GM21528 (cell line): ENCODE measurements around the gene TBC1D2B.
"Not testable (repeated sequence)": the region's sequence is repeated elsewhere in the genome, so short reads cannot be mapped to it uniquely, and the experiment has no call there.

ENCODE experiments used
- ATAC-seq: cut with Tn5 transposase; IDR thresholded peaks from one replicate; pipeline ENCODE4 v1.9.1; 2021; ENCODE audit warnings: mild to moderate bottlenecking, moderate library complexity; ENCODE audit not compliant: unreplicated experiment, low FRiP score

Gene TBC1D2B

GRCh38 chr15:77993374-77993911, 84.1 kb downstream of the TBC1D2B start:
- peak; percentile 3 for ATAC-seq

- no peak for ATAC-seq
These were observed 84.9 kb downstream of the TBC1D2B start for GRCh38 chr15:77992356-77993222.

GRCh38 chr15:77991658-77992201, 85.8 kb downstream of the TBC1D2B start:
- not testable (repeated sequence) for ATAC-seq

- ATAC-seq = no peak
These were observed 86.5 kb downstream of the TBC1D2B start for GRCh38 chr15:77991029-77991406.

GRCh38 chr15:77989296-77990143, 88.0 kb downstream of the TBC1D2B start:
- ATAC-seq = no peak

GRCh38 chr15:77988347-77989295, 88.9 kb downstream of the TBC1D2B start:
- ATAC-seq = no peak

GRCh38 chr15:77987765-77988136, 89.8 kb downstream of the TBC1D2B start:
- not testable (repeated sequence) for ATAC-seq

- ATAC-seq = no peak
These were observed 90.4 kb downstream of the TBC1D2B start for GRCh38 chr15:77986891-77987764.

- ATAC-seq = no peak
These were observed 91.5 kb downstream of the TBC1D2B start for GRCh38 chr15:77985931-77986480.

GRCh38 chr15:77985031-77985930, 92.2 kb downstream of the TBC1D2B start:
- ATAC-seq = no peak

GRCh38 chr15:77984446-77984861, 93.1 kb downstream of the TBC1D2B start:
- ATAC-seq = no peak

GRCh38 chr15:77983708-77984445, 93.6 kb downstream of the TBC1D2B start:
- ATAC-seq = no peak

GRCh38 chr15:77983091-77983707, 94.3 kb downstream of the TBC1D2B start:
- no peak for ATAC-seq

GRCh38 chr15:77982127-77982490, 95.4 kb downstream of the TBC1D2B start:
- no peak for ATAC-seq

GRCh38 chr15:77981281-77982126, 96.0 kb downstream of the TBC1D2B start:
- no peak for ATAC-seq

GRCh38 chr15:77980674-77981073, 96.8 kb downstream of the TBC1D2B start:
- not testable (repeated sequence) for ATAC-seq
